GM18511 (cell line): ENCODE measurements around the gene RCAN2.

Experiments
- ATAC-seq: cut with Tn5 transposase; IDR thresholded peaks from one replicate; pipeline ENCODE4 v1.9.1; 2021; ENCODE audit warnings: mild to moderate bottlenecking, moderate library complexity; ENCODE audit not compliant: unreplicated experiment

RCAN2 gene

GRCh38 chr6:46262928-46263706, 228.1 kb downstream of the RCAN2 start:
- ATAC-seq = no peak

GRCh38 chr6:46258249-46258648, 233.0 kb downstream of the RCAN2 start:
- no peak for ATAC-seq

- no peak for ATAC-seq
These were observed 235.7 kb downstream of the RCAN2 start for GRCh38 chr6:46255528-46255927.

DNA sequence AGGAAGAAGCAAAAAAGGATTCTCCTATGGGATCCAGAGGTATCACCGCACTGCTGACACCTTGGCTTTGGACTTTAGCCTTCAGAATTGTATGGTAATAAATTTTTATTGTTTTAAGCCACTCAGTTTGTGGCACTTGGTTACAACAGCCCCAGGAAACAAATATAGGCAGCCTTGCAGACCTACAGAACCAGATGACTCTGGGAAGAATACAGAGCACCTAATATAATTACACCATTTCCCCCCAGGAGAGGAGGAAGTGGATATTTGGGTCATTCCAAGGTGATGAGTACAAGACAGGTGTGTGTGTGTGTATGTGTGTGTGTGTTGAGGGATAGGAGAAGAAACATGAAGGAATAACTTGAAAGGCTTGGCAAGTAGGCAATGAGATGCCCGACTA, 236.3 kb downstream of the RCAN2 start:
- no peak for ATAC-seq

DNA sequence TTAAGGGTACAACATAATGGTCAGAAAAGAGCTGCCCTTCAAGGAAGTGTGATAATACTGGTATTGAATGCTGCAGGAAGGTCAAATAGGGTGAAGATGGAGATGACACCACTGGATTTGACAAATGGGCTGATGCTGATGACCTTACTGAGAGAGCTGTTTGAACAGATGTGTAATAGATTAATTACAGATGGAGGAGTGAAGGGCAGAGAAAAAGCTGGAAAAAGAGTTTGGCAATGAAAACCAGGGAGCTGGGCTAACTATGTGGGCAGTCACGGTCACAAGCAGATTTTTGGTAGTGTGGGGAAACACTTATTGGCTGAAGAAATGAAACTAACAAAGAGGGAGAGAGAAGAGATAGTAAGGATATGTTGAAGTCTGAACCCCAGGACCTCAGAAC, 236.9 kb downstream of the RCAN2 start:
- ATAC-seq = no peak

DNA sequence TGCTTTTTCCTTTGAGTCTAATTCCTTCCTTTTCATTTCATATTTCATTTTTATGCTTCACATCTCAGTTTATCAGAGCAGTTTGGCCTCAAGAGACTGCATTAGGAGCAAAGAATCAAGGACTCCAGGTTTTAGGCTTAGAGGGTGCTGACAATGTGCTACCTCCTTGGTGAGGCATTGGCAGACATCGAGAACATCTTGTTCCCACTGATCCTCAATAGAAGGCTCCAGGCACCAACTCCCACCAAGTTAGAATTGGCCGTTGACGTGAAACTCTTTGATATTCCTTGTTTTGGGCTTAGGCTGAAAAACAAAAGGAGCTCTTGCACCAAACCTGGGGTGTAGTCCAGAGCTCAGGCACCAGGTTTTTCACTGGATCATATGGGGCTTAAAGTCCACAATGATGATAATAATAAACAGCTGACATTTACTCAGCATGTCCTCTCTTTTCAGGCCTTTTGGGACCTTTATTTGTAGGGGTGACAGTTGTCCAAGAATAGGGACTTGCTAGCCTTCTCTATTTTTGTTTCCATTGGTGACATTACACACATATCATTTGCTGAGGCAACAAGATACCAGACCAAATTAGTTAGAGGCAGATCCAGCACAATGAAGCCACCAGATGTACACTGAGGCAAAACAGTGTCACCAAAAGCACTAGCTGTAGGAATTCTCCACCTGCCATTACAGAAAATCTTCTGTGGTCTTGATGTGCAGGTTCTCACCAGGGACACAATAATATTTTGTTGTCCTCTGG, 239.5 kb downstream of the RCAN2 start:
- no peak for ATAC-seq

- no peak for ATAC-seq
These were observed 243.1 kb downstream of the RCAN2 start for GRCh38 chr6:46248143-46248542.

DNA sequence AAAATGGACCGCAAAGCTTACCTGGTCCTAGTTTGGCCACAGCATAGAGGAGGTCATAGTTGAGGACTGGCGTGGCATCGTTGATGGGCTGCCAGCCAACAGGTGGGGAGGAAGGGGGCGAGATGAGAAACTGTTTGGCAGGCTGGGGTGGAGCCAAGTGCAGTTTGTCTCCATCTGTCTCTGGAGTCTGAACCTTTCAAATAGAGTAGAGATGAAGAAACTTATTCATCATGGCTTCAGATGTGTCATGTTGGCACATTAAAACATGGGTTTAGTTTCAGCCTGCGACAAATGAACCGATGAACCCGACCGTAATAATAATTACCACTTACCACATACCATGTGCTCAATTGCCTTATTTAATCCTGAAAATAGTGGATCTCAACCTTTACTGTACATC, 244.5 kb downstream of the RCAN2 start:
- ATAC-seq = no peak

GRCh38 chr6:46246081-46246480, 245.2 kb downstream of the RCAN2 start:
- no peak for ATAC-seq

DNA sequence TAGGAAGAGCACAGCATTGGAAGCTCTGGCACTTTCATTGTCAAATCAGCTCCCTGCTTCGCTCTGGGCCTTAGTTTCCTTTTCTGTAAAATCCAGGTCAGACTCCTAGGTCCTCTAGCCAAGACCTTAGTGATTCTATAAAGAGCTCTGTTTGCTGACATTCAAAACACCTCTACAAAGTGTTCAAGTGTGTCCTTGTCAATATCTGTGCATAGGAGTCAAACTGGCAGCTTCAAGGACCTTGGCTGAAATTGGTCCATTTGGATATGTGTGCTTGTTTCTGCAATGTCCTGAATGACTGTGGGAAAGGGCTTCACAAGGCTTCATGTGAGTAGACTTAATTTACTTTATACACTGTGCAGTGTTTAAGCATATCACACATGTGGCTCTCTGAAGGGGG, 246.6 kb downstream of the RCAN2 start:
- ATAC-seq = no peak

- ATAC-seq = no peak
These were observed 247.5 kb downstream of the RCAN2 start for GRCh38 chr6:46243754-46244153.

DNA sequence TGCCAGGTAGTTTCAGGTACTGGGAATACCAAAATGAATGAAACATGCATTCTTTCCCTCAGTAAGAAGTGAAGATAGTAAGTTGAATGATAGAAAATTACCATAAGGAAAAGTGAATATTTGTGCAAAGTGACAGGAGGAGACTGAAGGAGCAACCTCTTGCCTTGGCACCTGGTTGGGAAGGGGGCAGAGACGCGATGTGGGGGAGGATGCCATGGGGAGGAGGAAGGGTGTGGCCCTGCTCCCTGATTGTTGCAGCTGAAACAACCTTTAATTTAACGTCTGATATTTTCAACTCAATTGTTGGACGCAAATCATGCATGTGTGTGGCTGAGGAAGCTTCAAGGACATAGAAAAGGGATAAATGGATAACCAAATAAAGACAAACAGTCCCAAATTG, 248.3 kb downstream of the RCAN2 start:
- ATAC-seq = no peak

DNA sequence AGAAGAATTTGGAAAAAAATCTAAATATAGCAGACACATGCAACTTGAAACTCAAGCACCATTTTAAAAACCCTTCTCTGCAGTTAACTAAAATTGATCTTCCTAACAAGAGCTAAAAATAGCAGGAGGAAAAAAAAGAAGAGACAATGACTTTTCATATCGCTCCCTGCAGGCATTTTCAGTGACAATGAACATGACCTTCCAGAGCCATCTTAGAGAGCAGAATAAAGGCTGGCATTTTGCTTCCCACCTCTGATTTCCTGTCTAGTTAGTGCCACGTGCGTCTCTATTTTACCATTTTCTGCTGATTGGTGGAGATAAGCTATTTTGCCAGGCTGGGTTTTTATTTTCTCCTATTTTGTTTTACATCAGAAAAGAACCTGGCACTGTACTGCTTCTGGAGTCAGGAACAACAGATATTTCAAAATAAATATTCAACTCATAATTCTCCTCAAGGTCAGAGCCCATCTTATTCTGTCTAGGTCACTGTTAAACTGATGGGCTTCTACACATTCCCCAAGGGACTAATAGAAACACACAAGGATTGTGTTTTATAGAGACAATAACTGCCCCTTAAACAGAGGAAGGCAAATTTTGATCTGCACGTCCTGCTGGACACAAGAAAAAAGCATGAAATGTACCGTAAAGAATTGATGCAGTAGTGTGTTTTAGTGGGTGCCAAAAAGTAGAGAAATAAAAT, 250.2 kb downstream of the RCAN2 start:
- no peak for ATAC-seq

- ATAC-seq = no peak
These were observed 254.5 kb downstream of the RCAN2 start for GRCh38 chr6:46236752-46237151.

DNA sequence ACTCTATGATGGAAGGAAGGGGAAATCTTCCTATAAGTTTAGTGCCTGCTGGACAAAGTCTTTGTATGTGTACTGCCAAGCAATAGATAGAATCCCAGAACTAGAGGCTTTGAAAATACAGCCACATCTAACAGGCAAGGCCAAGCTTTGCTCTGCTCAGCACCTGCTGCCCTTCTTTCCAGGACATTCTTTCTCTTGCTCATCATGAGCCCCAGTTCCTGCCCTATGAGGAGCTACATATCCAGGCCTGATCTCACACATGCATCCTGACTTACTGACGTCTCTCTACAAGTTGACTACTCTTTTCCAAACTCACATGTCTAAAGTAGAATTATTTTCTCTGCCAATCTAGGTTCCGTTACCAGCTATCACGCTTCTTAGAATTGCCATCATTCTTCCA, 256.0 kb downstream of the RCAN2 start:
- ATAC-seq = no peak

GRCh38 chr6:46234700-46235099, 256.5 kb downstream of the RCAN2 start:
- ATAC-seq = no peak

DNA sequence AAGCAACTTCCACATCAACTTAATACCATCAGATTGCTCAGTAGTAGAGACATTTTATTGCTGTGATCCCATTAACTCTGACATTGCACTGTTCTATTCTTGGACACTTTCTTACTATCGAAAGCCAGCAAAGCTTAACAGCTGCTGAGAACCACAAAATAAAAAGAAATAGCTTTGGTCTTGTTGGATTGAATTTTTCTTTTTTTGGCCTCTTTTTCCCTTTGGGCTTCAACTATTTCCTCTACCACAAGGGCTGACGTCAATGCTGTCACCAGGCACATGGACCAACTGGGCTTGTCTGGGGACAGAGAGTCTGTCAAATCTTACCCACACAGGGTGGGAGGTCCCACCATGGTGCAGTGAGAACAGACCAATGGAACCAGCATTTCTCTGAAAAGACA, 257.1 kb downstream of the RCAN2 start:
- no peak for ATAC-seq

DNA sequence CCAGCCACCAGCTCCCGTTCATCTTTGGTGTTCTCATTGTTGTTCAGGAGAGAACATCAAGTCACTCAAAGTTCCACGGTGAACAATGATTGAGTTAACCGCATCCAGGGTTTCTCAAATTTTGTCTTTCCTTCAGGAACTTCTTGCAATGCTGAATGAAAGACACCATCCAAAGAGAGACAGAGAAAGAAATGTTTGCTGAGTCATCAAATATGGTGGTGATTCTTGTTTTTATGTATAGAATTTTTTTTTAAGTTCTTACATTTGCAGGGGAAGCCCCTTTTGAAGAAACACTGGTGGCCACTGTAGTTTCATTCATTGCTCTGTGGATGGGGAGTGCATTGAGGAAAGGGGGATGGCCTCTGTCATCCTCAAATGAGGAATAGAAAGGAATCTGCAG, 258.1 kb downstream of the RCAN2 start:
- ATAC-seq = no peak

- ATAC-seq = no peak
These were observed 269.0 kb downstream of the RCAN2 start for GRCh38 chr6:46222286-46222685.

DNA sequence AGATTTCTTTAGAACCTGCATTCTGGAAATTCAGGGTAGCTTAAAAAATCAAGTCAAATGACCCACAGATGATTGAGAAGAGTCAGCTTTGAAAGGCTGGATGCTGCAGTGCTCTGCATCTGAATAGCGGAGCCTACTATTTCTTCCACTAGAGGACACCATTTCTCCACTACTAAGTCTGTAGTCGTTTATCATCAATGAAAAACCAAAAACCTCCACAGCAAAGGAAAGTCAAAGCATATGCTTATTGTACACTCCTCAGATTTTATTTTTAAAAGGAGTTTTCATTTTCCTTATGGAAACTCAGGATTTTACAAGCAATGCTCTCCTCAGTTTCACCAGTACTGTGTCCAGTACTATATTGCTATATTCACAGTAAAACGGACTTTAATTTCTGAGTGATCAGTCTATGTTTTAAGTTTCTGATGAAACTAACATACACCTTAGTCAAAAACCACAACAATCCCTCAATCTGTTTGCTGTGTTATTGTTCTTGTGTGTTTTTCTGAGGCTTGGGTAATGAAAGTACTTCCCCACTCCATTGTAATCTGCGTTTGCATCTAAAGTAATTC, 269.9 kb downstream of the RCAN2 start:
- peak; percentile 63 for ATAC-seq
